PC-3 (cell line): ENCODE measurements around the gene WDR36. TPM values are rescaled to one million over a fixed set of nuclear protein-coding genes. Genes with fewer than 3 reads are reported as not detected.
"Not testable (repeated sequence)": the region's sequence is repeated elsewhere in the genome, so short reads cannot be mapped to it uniquely, and the experiment has no call there.

Experiments
- ATAC-seq: fragments of 200-7000 bp; cut with Tn5 transposase; 2 replicates; pipeline ENCODE4 v1.9.1; 2020; ENCODE audit warnings: mild to moderate bottlenecking, moderate library complexity
- BruUV-seq: library from RNA; stranded (reverse); fragments of 400-500 nt; replicated peaks from 2 replicates; lab custom pipeline; 2021; lab: Mats Ljungman, UMichigan
- CTCF ChIA-PET: fragments of 300-600 bp; sonication (Branson Sonifier 250); formaldehyde crosslinking; loops from one replicate; lab custom pipeline; 2022; ENCODE audit warnings: antibody characterized with exemption; lab: Charles Lee
- POLR2A ChIA-PET: fragments of 300-600 bp; sonication (Branson Sonifier 250); formaldehyde crosslinking; loops from one replicate; lab custom pipeline; 2022; ENCODE audit warnings: antibody characterized with exemption; ENCODE audit not compliant: unreplicated experiment; lab: Charles Lee
- DNase-seq: peaks from one replicate; pipeline ENCODE4 v3.0.0-alpha.2; 2015
- H2AFZ ChIP-seq: fragments of 300-600 bp; sonication (generic); 2 replicates; pipeline ENCODE4 v1.6.0; 2016; ENCODE audit warnings: antibody characterized with exemption, low read length
- H3F3A ChIP-seq: fragments of 300-600 bp; sonication (generic); one replicate; pipeline ENCODE4 v1.6.0; 2017; ENCODE audit warnings: antibody characterized with exemption, low read length, control low read depth, mild to moderate bottlenecking; ENCODE audit not compliant: unreplicated experiment
- H3K27ac ChIP-seq: fragments of 300-600 bp; sonication (generic); 2 replicates; pipeline ENCODE4 v1.5.1; 2016; ENCODE audit warnings: mild to moderate bottlenecking, low read length
- H3K27me3 ChIP-seq: fragments of 300-600 bp; sonication (generic); 2 replicates; pipeline ENCODE4 v1.6.1; 2016; ENCODE audit warnings: low read length, mixed read lengths
- H3K36me3 ChIP-seq: fragments of 300-600 bp; sonication (generic); 2 replicates; pipeline ENCODE4 v1.6.1; 2016; ENCODE audit warnings: low read depth, mixed run types, low read length, mixed read lengths
- H3K4me1 ChIP-seq: fragments of 300-600 bp; sonication (generic); 2 replicates; pipeline ENCODE4 v1.5.1; 2016; ENCODE audit warnings: low read length; ENCODE audit not compliant: insufficient read depth
- H3K4me2 ChIP-seq: fragments of 300-600 bp; sonication (generic); 2 replicates; pipeline ENCODE4 v1.6.0; 2016; ENCODE audit warnings: low read length
- H3K4me3 ChIP-seq: fragments of 300-600 bp; sonication (generic); 2 replicates; pipeline ENCODE4 v1.5.1; 2016; ENCODE audit warnings: mild to moderate bottlenecking, low read length, mixed read lengths
- H3K79me2 ChIP-seq: fragments of 300-600 bp; sonication (generic); 2 replicates; pipeline ENCODE4 v1.6.1; 2017; ENCODE audit warnings: low read length, mixed read lengths
- H3K9ac ChIP-seq: fragments of 300-600 bp; sonication (generic); 2 replicates; pipeline ENCODE4 v1.6.0; 2016; ENCODE audit warnings: mild to moderate bottlenecking, low read length
- H3K9me2 ChIP-seq: fragments of 300-600 bp; sonication (generic); replicated peaks from 2 replicates; pipeline ENCODE4 v1.6.1; 2016; ENCODE audit warnings: mixed run types, low read length, mixed read lengths
- H3K9me3 ChIP-seq: fragments of 300-600 bp; sonication (generic); 2 replicates; pipeline ENCODE4 v1.6.1; 2016; ENCODE audit warnings: low read length, mixed read lengths
- H4K20me1 ChIP-seq: fragments of 300-600 bp; sonication (generic); 2 replicates; pipeline ENCODE4 v1.6.1; 2016; ENCODE audit warnings: low read length, mixed read lengths
- EZH2 ChIP-seq: fragments of 300-600 bp; sonication (generic); IDR thresholded peaks from one replicate; pipeline ENCODE4 v1.6.1; 2017; ENCODE audit warnings: antibody characterized with exemption, mild to moderate bottlenecking, low read length; ENCODE audit not compliant: unreplicated experiment
- EZH2phosphoT487 ChIP-seq: fragments of 300-600 bp; sonication (generic); IDR thresholded peaks from 2 replicates; pipeline ENCODE4 v1.6.1; 2018; ENCODE audit warnings: mild to moderate bottlenecking, antibody characterized with exemption, low read length, borderline replicate concordance
- intact Hi-C: fragments of 100-400 bp; cut with micrococcal nuclease; formaldehyde crosslinking; loops from 2 replicates; pipeline ENCODE4 v1.9.0; 2023
- total RNA-seq: library from RNA; depleted of rRNA; stranded (reverse); fragments of >200 nt; gene quantifications from 2 replicates; pipeline ENCODE4 v1.2.3, GENCODE V29; 2014
- TF ChIP-seq, protein P1 (sequence below): fragments of 300-600 bp; sonication (generic); conservative IDR thresholded peaks from 2 replicates; pipeline ENCODE4 v1.5.1; 2017; ENCODE audit warnings: antibody characterized with exemption, low read depth, mild to moderate bottlenecking, low read length

WDR36 gene
- total RNA-seq, 1 experiment from 2014 or later = 38.2 TPM

DNA sequence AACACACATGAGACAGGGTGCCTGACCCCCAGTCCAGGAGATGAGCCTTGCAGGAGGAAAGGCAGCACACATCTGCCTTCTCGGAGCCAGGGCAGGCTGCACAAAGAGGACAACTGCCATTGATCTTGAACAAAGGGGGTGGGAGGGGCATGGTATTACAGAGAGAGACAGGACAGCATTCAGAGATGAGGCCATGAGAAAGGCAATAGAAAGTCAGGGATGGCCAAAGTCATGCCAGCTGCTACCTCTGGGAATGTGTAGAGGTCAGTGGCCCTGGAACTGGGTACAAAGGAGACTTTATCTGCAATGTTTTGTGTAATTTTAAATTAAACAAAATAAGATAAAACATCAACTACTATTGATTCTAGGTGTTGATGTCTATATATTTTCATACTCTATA lies 43.2 kb downstream of the WDR36 start:
- Histone ChIP-seq H3K9me3 (no peaks in the 10 kb centered on the region), H3F3A (no peaks in the 10 kb centered on the region), H3K27ac (no peak overlapping the region), H3K36me3 (no peaks in the 10 kb centered on the region), H3K79me2 (no peaks in the 10 kb centered on the region), H3K27me3 (no peaks in the 10 kb centered on the region), H3K9me2 (no peaks in the 10 kb centered on the region), H2AFZ (no peak overlapping the region), H3K4me2 (no peak overlapping the region), H3K9ac (no peak overlapping the region), H4K20me1 (no peaks in the 10 kb centered on the region), H3K4me1 (peaks cover 10% of the 10 kb centered on the region), H3K4me3 (no peak overlapping the region)
- POLR2A ChIA-PET = no interaction called here
- BruUV-seq = no TSS peak
- CTCF ChIA-PET = no interaction called here
- no peak for DNase-seq
- TF ChIP-seq EZH2 = no peak
- TF ChIP-seq EZH2phosphoT487 = no peak
- TF ChIP-seq, protein P1, sequence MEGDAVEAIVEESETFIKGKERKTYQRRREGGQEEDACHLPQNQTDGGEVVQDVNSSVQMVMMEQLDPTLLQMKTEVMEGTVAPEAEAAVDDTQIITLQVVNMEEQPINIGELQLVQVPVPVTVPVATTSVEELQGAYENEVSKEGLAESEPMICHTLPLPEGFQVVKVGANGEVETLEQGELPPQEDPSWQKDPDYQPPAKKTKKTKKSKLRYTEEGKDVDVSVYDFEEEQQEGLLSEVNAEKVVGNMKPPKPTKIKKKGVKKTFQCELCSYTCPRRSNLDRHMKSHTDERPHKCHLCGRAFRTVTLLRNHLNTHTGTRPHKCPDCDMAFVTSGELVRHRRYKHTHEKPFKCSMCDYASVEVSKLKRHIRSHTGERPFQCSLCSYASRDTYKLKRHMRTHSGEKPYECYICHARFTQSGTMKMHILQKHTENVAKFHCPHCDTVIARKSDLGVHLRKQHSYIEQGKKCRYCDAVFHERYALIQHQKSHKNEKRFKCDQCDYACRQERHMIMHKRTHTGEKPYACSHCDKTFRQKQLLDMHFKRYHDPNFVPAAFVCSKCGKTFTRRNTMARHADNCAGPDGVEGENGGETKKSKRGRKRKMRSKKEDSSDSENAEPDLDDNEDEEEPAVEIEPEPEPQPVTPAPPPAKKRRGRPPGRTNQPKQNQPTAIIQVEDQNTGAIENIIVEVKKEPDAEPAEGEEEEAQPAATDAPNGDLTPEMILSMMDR = no peak
- ATAC-seq = no peak
- intact Hi-C loops = no loop called here

DNA sequence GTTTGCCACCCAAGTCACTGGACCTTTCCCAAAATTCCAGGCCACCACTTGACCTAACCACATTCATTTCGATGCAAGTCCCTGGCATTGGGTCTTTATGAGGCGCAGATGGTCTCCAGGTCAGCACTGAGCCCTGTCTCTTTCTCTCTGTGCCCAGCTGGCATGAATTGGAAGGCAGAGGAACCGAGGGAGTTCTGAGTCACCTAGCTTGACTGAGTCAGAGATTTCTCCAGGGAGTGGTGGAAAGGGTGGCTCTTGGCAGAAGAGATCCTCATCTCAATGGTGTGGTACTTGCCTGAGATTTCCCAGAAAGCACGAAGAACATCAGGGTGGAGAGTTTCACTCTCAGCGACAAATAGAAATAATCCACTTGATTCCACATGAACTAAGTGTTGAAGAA lies 43.8 kb downstream of the WDR36 start:
- TF ChIP-seq, protein P1 = no peak
- no peak for TF ChIP-seq EZH2
- TF ChIP-seq EZH2phosphoT487 = no peak
- DNase-seq (peak; percentile 82), ATAC-seq (peak; percentile 96)
- H3K4me3 ChIP-seq = no peak overlapping the region
- intact Hi-C loops = no loop called here
- H3K36me3 ChIP-seq = no peaks in the 10 kb centered on the region
- H3K27ac ChIP-seq = no peak overlapping the region
- no peaks in the 10 kb centered on the region for H3F3A ChIP-seq
- no TSS peak for BruUV-seq
- H3K79me2 ChIP-seq = no peaks in the 10 kb centered on the region
- CTCF ChIA-PET = no interaction called here
- H3K9me3 ChIP-seq = no peaks in the 10 kb centered on the region
- POLR2A ChIA-PET = no interaction called here
- no peaks in the 10 kb centered on the region for H4K20me1 ChIP-seq
- H3K4me2 ChIP-seq = no peak overlapping the region
- no peak overlapping the region for H2AFZ ChIP-seq
- no peaks in the 10 kb centered on the region for H3K9me2 ChIP-seq
- peaks cover 10% of the 10 kb centered on the region for H3K4me1 ChIP-seq
- H3K27me3 ChIP-seq = no peaks in the 10 kb centered on the region
- no peak overlapping the region for H3K9ac ChIP-seq

DNA sequence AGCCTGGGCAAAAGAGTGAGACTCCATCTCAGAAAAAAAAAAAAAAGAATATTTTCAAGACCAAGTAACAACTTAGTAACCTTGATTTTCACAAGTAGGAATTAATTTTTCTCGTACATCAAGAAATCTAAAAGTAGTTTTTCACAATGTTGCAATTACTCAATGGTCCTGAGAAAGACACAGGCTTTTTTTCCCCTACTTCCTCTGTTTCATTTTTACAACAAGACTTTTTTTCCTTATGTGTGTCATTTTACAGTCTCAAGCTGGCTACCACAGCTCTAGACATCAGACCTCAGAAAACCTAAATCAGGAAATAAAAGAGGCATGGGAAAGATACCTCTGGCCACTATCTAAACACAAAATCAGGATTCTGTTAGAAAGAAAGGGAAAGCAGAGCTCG lies 45.9 kb downstream of the WDR36 start:
- no peaks in the 10 kb centered on the region for H4K20me1 ChIP-seq
- no peak overlapping the region for H3K27ac ChIP-seq
- H3K9me3 ChIP-seq = no peaks in the 10 kb centered on the region
- no peak overlapping the region for H3K4me2 ChIP-seq
- no peaks in the 10 kb centered on the region for H3F3A ChIP-seq
- no peaks in the 10 kb centered on the region for H3K27me3 ChIP-seq
- H3K9me2 ChIP-seq = no peaks in the 10 kb centered on the region
- ChIA-PET CTCF (no interaction called here), POLR2A (no interaction called here)
- H3K79me2 ChIP-seq = no peaks in the 10 kb centered on the region
- ATAC-seq (no peak), DNase-seq (no peak)
- TF ChIP-seq EZH2phosphoT487 = no peak
- no peak for TF ChIP-seq EZH2
- H3K4me3 ChIP-seq = no peak overlapping the region
- no peak overlapping the region for H2AFZ ChIP-seq
- no TSS peak for BruUV-seq
- H3K36me3 ChIP-seq = no peaks in the 10 kb centered on the region
- peaks cover 10% of the 10 kb centered on the region for H3K4me1 ChIP-seq
- H3K9ac ChIP-seq = no peak overlapping the region
- intact Hi-C loops = no loop called here

DNA sequence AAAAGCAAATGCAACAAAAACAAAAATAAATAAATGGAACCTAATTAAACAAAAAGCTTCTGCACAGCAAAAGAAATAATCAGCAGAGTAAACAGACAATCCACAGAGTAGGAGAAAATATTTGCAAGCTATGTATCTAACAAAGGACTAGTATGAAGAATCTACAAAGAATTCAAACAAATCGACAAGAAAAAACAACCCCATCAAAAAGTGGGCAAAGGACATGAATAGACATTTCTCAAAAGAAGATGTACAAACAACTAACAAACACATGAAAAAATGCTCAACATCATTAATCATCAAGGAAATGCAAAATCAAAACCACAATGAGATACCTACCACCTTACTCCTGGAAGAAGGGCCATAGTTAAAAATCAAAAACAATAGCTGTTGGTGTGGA lies 49.3 kb downstream of the WDR36 start:
- H2AFZ ChIP-seq, ATAC-seq, H3K4me3 ChIP-seq, CTCF ChIA-PET, H3K27me3 ChIP-seq, H3K27ac ChIP-seq, intact Hi-C loops, BruUV-seq, H3F3A ChIP-seq, POLR2A ChIA-PET, H3K79me2 ChIP-seq, H3K36me3 ChIP-seq, DNase-seq, H3K9me3 ChIP-seq, H3K4me2 ChIP-seq, H3K4me1 ChIP-seq, H3K9ac ChIP-seq, H4K20me1 ChIP-seq, H3K9me2 ChIP-seq: not testable (repeated sequence)
